Mammary epithelial cell (primary cell): ENCODE data around the gene PARVB.

Experiments used
- CTCF ChIP-seq, 2 donors: IDR thresholded peaks in 1 of 2; conservative IDR thresholded peaks in 1 of 2; 2 replicates each; pipeline ENCODE4 v1.5.1; 2011 to 2012; ENCODE audit warnings: inconsistent platforms in 2 of 2, low read length in 2 of 2, mild to moderate bottlenecking in 2 of 2, control low read depth in 1 of 2, low read depth in 1 of 2; ENCODE audit not compliant: insufficient read depth in 1 of 2; ENCODE audit errors: extremely low read depth in 1 of 2
- EZH2 ChIP-seq: IDR thresholded peaks from 2 replicates; pipeline ENCODE4 v1.6.1; 2012; ENCODE audit warnings: low read length, inconsistent platforms, borderline replicate concordance

GRCh38 chr22:44116755-44117684 is 92.9 kb downstream of the PARVB start:
- TF ChIP-seq CTCF (conservative IDR thresholded peaks at IDR 0.05 in 1 of 2, IDR thresholded peaks at IDR 0.05 in 1 of 2; ENCODE audit: extremely low read depth in 1 of 2, insufficient read depth in 1 of 2, low read depth in 1 of 2, low read length in 2 of 2) (no peak), EZH2 (no peak)
